ENCODE measurements around the gene TRPM5.

TRPM5 gene

GRCh38 chr11:2425506-2425905, 18.8 kb downstream of the TRPM5 start:
- Histone ChIP-seq H3K27me3 (ENCODE audit: insufficient read depth, low read length) (no peaks in the 10 kb centered on the region), H3K4me1 (ENCODE audit: control insufficient read depth, insufficient read depth, low read length, unreplicated experiment) (no peaks in the 10 kb centered on the region), H2AFZ (ENCODE audit: low read length, unreplicated experiment) (no peak overlapping the region), H3K4me3 (ENCODE audit: low read depth, low read length) (no peak overlapping the region), H3K36me3 (ENCODE audit: insufficient read depth, low read length) (no peaks in the 10 kb centered on the region), H3K27ac (ENCODE audit: low read depth, low read length) (no peak overlapping the region), H3K79me2 (ENCODE audit: control insufficient read depth, insufficient read depth, low read length, unreplicated experiment) (no peaks in the 10 kb centered on the region)

- no peak overlapping the region for H3K27ac ChIP-seq (ENCODE audit: low read depth, low read length)
- H2AFZ ChIP-seq (ENCODE audit: low read length, unreplicated experiment), result no peak overlapping the region
- no peaks in the 10 kb centered on the region for H3K36me3 ChIP-seq (ENCODE audit: insufficient read depth, low read length)
- no peaks in the 10 kb centered on the region for H3K4me1 ChIP-seq (ENCODE audit: control insufficient read depth, insufficient read depth, low read length, unreplicated experiment)
- H3K4me3 ChIP-seq (ENCODE audit: low read depth, low read length), result no peak overlapping the region
- no peaks in the 10 kb centered on the region for H3K27me3 ChIP-seq (ENCODE audit: insufficient read depth, low read length)
- H3K79me2 ChIP-seq (ENCODE audit: control insufficient read depth, insufficient read depth, low read length, unreplicated experiment), result no peaks in the 10 kb centered on the region
Measured at GRCh38 chr11:2424811-2425495, 19.4 kb downstream of the TRPM5 start.

- H3K27me3 ChIP-seq (ENCODE audit: insufficient read depth, low read length), result no peaks in the 10 kb centered on the region
- no peaks in the 10 kb centered on the region for H3K36me3 ChIP-seq (ENCODE audit: insufficient read depth, low read length)
- H3K4me1 ChIP-seq (ENCODE audit: control insufficient read depth, insufficient read depth, low read length, unreplicated experiment), result no peaks in the 10 kb centered on the region
- H3K79me2 ChIP-seq (ENCODE audit: control insufficient read depth, insufficient read depth, low read length, unreplicated experiment), result no peaks in the 10 kb centered on the region
- H3K4me3 ChIP-seq (ENCODE audit: low read depth, low read length), result no peak overlapping the region
- no peak overlapping the region for H3K27ac ChIP-seq (ENCODE audit: low read depth, low read length)
- no peak overlapping the region for H2AFZ ChIP-seq (ENCODE audit: low read length, unreplicated experiment)
Measured at GRCh38 chr11:2423157-2424025, 20.9 kb downstream of the TRPM5 start.

GRCh38 chr11:2422461-2423156, 21.7 kb downstream of the TRPM5 start:
- H3K4me3 ChIP-seq (ENCODE audit: low read depth, low read length), result no peak overlapping the region
- no peak overlapping the region for H3K27ac ChIP-seq (ENCODE audit: low read depth, low read length)
- H3K27me3 ChIP-seq (ENCODE audit: insufficient read depth, low read length), result no peaks in the 10 kb centered on the region
- H2AFZ ChIP-seq (ENCODE audit: low read length, unreplicated experiment), result no peak overlapping the region
- H3K36me3 ChIP-seq (ENCODE audit: insufficient read depth, low read length), result no peaks in the 10 kb centered on the region
- no peaks in the 10 kb centered on the region for H3K4me1 ChIP-seq (ENCODE audit: control insufficient read depth, insufficient read depth, low read length, unreplicated experiment)
- no peaks in the 10 kb centered on the region for H3K79me2 ChIP-seq (ENCODE audit: control insufficient read depth, insufficient read depth, low read length, unreplicated experiment)

- H2AFZ ChIP-seq (ENCODE audit: low read length, unreplicated experiment), result no peak overlapping the region
- no peaks in the 10 kb centered on the region for H3K36me3 ChIP-seq (ENCODE audit: insufficient read depth, low read length)
- no peaks in the 10 kb centered on the region for H3K27me3 ChIP-seq (ENCODE audit: insufficient read depth, low read length)
- no peaks in the 10 kb centered on the region for H3K4me1 ChIP-seq (ENCODE audit: control insufficient read depth, insufficient read depth, low read length, unreplicated experiment)
- no peak overlapping the region for H3K4me3 ChIP-seq (ENCODE audit: low read depth, low read length)
- H3K79me2 ChIP-seq (ENCODE audit: control insufficient read depth, insufficient read depth, low read length, unreplicated experiment), result no peaks in the 10 kb centered on the region
- no peak overlapping the region for H3K27ac ChIP-seq (ENCODE audit: low read depth, low read length)
Measured at GRCh38 chr11:2421996-2422395, 22.3 kb downstream of the TRPM5 start.

GRCh38 chr11:2421226-2421994, 22.9 kb downstream of the TRPM5 start:
- Histone ChIP-seq H3K36me3 (ENCODE audit: insufficient read depth, low read length) (no peaks in the 10 kb centered on the region), H3K4me1 (ENCODE audit: control insufficient read depth, insufficient read depth, low read length, unreplicated experiment) (no peaks in the 10 kb centered on the region), H2AFZ (ENCODE audit: low read length, unreplicated experiment) (no peak overlapping the region), H3K27me3 (ENCODE audit: insufficient read depth, low read length) (no peaks in the 10 kb centered on the region), H3K79me2 (ENCODE audit: control insufficient read depth, insufficient read depth, low read length, unreplicated experiment) (no peaks in the 10 kb centered on the region), H3K4me3 (ENCODE audit: low read depth, low read length) (no peak overlapping the region), H3K27ac (ENCODE audit: low read depth, low read length) (no peak overlapping the region)

GRCh38 chr11:2420502-2421225, 23.6 kb downstream of the TRPM5 start:
- no peak overlapping the region for H2AFZ ChIP-seq (ENCODE audit: low read length, unreplicated experiment)
- H3K4me3 ChIP-seq (ENCODE audit: low read depth, low read length), result no peak overlapping the region
- H3K27ac ChIP-seq (ENCODE audit: low read depth, low read length), result no peak overlapping the region
- no peaks in the 10 kb centered on the region for H3K79me2 ChIP-seq (ENCODE audit: control insufficient read depth, insufficient read depth, low read length, unreplicated experiment)
- no peaks in the 10 kb centered on the region for H3K27me3 ChIP-seq (ENCODE audit: insufficient read depth, low read length)
- no peaks in the 10 kb centered on the region for H3K36me3 ChIP-seq (ENCODE audit: insufficient read depth, low read length)
- H3K4me1 ChIP-seq (ENCODE audit: control insufficient read depth, insufficient read depth, low read length, unreplicated experiment), result no peaks in the 10 kb centered on the region

- Histone ChIP-seq H3K4me1 (ENCODE audit: control insufficient read depth, insufficient read depth, low read length, unreplicated experiment) (no peaks in the 10 kb centered on the region), H3K27ac (ENCODE audit: low read depth, low read length) (no peak overlapping the region), H3K36me3 (ENCODE audit: insufficient read depth, low read length) (no peaks in the 10 kb centered on the region), H3K79me2 (ENCODE audit: control insufficient read depth, insufficient read depth, low read length, unreplicated experiment) (no peaks in the 10 kb centered on the region), H3K4me3 (ENCODE audit: low read depth, low read length) (no peak overlapping the region), H2AFZ (ENCODE audit: low read length, unreplicated experiment) (no peak overlapping the region), H3K27me3 (ENCODE audit: insufficient read depth, low read length) (no peaks in the 10 kb centered on the region)
Measured at GRCh38 chr11:2419638-2420501, 24.4 kb downstream of the TRPM5 start.

GRCh38 chr11:2418693-2419360, 25.5 kb downstream of the TRPM5 start:
- H3K27ac ChIP-seq (ENCODE audit: low read depth, low read length), result no peak overlapping the region
- H3K27me3 ChIP-seq (ENCODE audit: insufficient read depth, low read length), result no peaks in the 10 kb centered on the region
- no peak overlapping the region for H2AFZ ChIP-seq (ENCODE audit: low read length, unreplicated experiment)
- H3K4me3 ChIP-seq (ENCODE audit: low read depth, low read length), result no peak overlapping the region
- H3K79me2 ChIP-seq (ENCODE audit: control insufficient read depth, insufficient read depth, low read length, unreplicated experiment), result no peaks in the 10 kb centered on the region
- no peaks in the 10 kb centered on the region for H3K36me3 ChIP-seq (ENCODE audit: insufficient read depth, low read length)
- no peaks in the 10 kb centered on the region for H3K4me1 ChIP-seq (ENCODE audit: control insufficient read depth, insufficient read depth, low read length, unreplicated experiment)

Data from ACC112 (cell line).